ENCODE results near the gene KIAA1328. TPM values are rescaled to one million over a fixed set of nuclear protein-coding genes. Genes with fewer than 3 reads are reported as not detected.
A peak's percentile ranks its signal among the peaks of the same experiment; 100 is the strongest.

The KIAA1328 gene
- total RNA-seq, 1 donor from 2014 or later: 5.8 TPM

DNA sequence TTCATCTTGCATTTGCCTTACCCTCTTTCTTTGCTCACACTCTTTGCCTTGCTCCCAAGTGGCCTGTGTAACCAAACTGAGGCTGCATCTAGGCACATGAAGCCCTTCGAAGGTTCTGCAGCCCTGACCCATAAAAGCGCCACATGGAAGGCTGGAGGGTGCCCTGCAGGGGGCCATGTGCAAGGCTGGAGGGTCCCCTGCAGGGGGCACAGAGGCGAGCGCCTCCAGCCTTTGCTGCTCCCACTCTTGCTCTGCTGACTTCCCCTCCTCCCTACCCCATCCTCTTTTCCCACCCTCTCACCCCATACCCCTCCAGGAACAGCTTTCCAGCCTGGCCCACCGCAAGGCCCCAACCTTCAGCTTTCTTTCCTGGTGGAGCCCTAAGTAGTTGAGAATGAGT lies 419.4 kb downstream of the KIAA1328 start:
- Histone ChIP-seq H3K27me3 (ENCODE audit: control insufficient read depth, insufficient read depth, low read length) (no peaks in the 10 kb centered on the region), H3K4me3 (ENCODE audit: low read depth, low read length) (no peak overlapping the region), H3K36me3 (ENCODE audit: control insufficient read depth, insufficient read depth, low read length) (no peaks in the 10 kb centered on the region)
- TF ChIP-seq, protein P1, sequence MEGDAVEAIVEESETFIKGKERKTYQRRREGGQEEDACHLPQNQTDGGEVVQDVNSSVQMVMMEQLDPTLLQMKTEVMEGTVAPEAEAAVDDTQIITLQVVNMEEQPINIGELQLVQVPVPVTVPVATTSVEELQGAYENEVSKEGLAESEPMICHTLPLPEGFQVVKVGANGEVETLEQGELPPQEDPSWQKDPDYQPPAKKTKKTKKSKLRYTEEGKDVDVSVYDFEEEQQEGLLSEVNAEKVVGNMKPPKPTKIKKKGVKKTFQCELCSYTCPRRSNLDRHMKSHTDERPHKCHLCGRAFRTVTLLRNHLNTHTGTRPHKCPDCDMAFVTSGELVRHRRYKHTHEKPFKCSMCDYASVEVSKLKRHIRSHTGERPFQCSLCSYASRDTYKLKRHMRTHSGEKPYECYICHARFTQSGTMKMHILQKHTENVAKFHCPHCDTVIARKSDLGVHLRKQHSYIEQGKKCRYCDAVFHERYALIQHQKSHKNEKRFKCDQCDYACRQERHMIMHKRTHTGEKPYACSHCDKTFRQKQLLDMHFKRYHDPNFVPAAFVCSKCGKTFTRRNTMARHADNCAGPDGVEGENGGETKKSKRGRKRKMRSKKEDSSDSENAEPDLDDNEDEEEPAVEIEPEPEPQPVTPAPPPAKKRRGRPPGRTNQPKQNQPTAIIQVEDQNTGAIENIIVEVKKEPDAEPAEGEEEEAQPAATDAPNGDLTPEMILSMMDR (IDR thresholded peaks at IDR 0.05; ENCODE audit: insufficient read depth, low read length, severe bottlenecking): no peak
- DNase-seq (ENCODE audit: low read depth) (no peak), FAIRE-seq (no peak)

DNA sequence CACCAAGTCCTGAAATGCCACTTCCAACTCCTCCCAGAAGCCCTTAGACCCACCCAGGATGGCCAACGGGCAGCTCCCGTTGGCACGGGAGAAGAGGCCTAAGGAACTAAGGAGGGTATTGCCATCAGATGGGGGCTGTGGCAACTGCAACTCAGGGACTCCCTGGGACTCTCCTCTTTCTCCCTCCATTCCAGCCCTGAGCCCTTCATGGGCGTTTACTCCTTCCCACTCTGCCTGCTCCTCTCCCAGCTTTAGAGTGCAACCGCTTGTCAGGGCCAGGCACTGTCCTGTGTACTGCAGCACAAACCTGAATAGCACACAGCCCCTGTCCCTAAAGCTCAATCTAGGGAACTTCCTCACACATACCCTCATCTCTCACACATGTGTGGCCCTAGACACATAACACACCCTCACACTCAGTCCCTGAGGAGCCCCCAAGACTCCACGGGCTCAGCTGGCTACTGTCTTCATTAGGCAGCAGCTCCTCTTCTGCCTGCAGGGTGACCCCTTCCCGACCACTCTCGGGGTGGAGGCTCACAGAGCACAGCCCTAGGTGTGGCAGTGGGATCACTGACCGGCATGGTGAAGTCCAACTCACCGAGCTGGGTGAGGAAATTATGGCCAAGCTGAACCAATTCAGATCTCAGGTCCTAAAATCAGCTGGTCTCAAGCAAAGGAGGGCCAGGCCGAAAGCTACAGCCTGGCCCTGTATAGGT lies 420.4 kb downstream of the KIAA1328 start:
- H3K36me3 ChIP-seq (ENCODE audit: control insufficient read depth, insufficient read depth, low read length): no peaks in the 10 kb centered on the region
- no peak overlapping the region for H3K4me3 ChIP-seq (ENCODE audit: low read depth, low read length)
- TF ChIP-seq, protein P1 (IDR thresholded peaks at IDR 0.05; ENCODE audit: insufficient read depth, low read length, severe bottlenecking): no peak
- no peak for FAIRE-seq
- DNase-seq (ENCODE audit: low read depth): no peak
- no peaks in the 10 kb centered on the region for H3K27me3 ChIP-seq (ENCODE audit: control insufficient read depth, insufficient read depth, low read length)

DNA sequence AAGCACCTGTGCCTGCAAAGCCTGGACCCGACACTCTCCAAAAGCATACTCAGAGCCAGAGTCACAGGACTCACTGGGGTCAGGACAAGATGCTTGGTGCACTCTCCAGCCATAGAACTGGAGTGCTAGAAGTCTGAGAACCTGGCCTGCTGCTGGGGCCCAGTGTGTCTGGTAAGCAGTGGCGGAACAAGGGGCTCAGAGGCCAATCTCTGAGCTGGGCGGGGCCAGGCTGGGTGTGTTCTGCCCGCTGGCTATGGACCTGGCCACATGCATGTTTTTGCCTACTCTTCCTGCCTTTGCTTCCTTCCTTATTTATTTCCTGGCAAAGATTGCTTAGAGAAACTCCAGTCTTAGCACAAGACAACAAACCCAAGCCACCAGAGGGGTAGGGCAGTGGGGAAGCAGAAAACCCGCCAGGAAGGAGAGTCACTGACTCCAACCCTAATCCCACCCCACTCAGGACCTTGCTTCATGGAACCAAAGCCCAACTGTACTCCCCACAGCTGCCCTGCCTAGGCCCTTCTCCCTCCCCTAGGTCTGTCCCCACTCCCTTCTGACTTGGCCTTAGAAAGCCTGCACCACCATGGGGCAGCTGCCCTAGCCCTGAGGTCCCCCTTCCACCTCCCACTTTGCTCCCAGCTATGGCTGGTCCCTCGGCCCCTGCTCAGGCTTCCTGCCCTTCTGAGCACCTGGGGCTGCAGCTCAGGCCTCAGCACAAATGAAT lies 421.1 kb downstream of the KIAA1328 start:
- Histone ChIP-seq H3K4me3 (ENCODE audit: low read depth, low read length) (no peak overlapping the region), H3K36me3 (ENCODE audit: control insufficient read depth, insufficient read depth, low read length) (no peaks in the 10 kb centered on the region), H3K27me3 (ENCODE audit: control insufficient read depth, insufficient read depth, low read length) (peaks cover 5% of the 10 kb centered on the region)
- FAIRE-seq (no peak), DNase-seq (ENCODE audit: low read depth) (no peak)
- TF ChIP-seq, protein P1 (IDR thresholded peaks at IDR 0.05; ENCODE audit: insufficient read depth, low read length, severe bottlenecking): no peak

DNA sequence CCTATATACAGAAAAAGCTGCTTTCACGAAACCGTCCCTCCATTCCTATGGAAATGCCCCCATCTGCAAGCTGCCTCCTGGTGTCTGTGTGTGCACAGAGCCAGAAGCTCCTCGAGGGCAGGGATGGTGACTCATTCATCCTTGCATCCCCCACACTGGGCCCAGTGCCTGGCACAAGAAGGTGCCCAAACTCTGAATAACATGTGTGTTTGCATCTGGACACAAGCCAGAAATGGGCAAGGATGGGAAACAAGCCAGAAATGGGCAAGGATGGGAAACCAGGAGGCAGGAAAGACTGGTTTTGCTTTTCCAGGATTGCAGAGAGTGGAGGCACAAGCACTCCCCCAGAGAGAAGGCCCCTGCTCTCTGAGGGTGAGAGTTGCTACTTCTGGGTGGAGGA lies 422.8 kb downstream of the KIAA1328 start:
- TF ChIP-seq, protein P1 (IDR thresholded peaks at IDR 0.05; ENCODE audit: insufficient read depth, low read length, severe bottlenecking): no peak
- Histone ChIP-seq H3K4me3 (ENCODE audit: low read depth, low read length) (no peak overlapping the region), H3K27me3 (ENCODE audit: control insufficient read depth, insufficient read depth, low read length) (peaks cover 6% of the 10 kb centered on the region), H3K36me3 (ENCODE audit: control insufficient read depth, insufficient read depth, low read length) (no peaks in the 10 kb centered on the region)
- DNase-seq (ENCODE audit: low read depth) (peak; percentile 57), FAIRE-seq (no peak)

DNA sequence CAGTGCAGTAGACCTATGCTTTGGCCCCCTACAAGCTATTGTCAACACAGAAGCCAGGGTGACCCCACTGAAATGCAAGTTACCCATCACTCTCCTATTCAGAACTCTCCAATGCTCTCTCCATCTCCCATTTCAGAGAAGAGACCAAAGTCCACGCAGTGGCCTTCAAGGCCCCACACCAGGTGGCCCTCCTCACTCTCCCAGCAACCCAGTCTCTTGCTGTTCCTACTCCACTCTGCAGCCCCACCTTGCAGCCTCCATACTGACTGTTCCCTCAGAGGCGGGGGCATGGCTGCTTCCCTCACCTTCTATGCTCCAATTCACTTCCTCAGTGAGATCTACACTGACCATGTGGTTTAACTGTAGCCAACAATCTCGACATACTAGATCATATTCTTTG lies 423.4 kb downstream of the KIAA1328 start:
- H3K36me3 ChIP-seq (ENCODE audit: control insufficient read depth, insufficient read depth, low read length): no peaks in the 10 kb centered on the region
- TF ChIP-seq, protein P1 (IDR thresholded peaks at IDR 0.05; ENCODE audit: insufficient read depth, low read length, severe bottlenecking): no peak
- DNase-seq (ENCODE audit: low read depth) (no peak), FAIRE-seq (no peak)
- H3K27me3 ChIP-seq (ENCODE audit: control insufficient read depth, insufficient read depth, low read length): peaks cover 6% of the 10 kb centered on the region
- H3K4me3 ChIP-seq (ENCODE audit: low read depth, low read length): no peak overlapping the region
